ENCODE results near the gene ANKRD33B. TPM values are rescaled to one million over a fixed set of nuclear protein-coding genes. Genes with fewer than 3 reads are reported as not detected.
"Not testable (repeated sequence)": the region's sequence is repeated elsewhere in the genome, so short reads cannot be mapped to it uniquely, and the experiment has no call there.

Gene ANKRD33B
- total RNA-seq, 4 donors from 2014 or later: 16.7 to 27.0 (median 24.8) TPM

- TF ChIP-seq CTCF (IDR thresholded peaks at IDR 0.05): no peak
- no peak for TF ChIP-seq POLR2A (IDR thresholded peaks at IDR 0.05)
- no peak for TF ChIP-seq EP300 (IDR thresholded peaks at IDR 0.05)
- TF ChIP-seq POLR2AphosphoS5 (IDR thresholded peaks at IDR 0.05): no peak
- Histone ChIP-seq H3K4me1 (peaks cover 38% of the 10 kb centered on the region), H3K9me3 (no peaks in the 10 kb centered on the region), H3K36me3 (no peaks in the 10 kb centered on the region), H3K4me3 (no peak overlapping the region), H3K27me3 (no peaks in the 10 kb centered on the region), H3K27ac (no peak overlapping the region)
- 90% methylated on average over 6 of the region's 6 CpGs for whole genome bisulfite sequencing
- DNase-seq (ENCODE audit: low spot score in 2 of 2): peak in 1 of 2 donors; percentile 35
Measured at GRCh38 chr5:10604975-10605374, 41.1 kb downstream of the ANKRD33B start.

DNA sequence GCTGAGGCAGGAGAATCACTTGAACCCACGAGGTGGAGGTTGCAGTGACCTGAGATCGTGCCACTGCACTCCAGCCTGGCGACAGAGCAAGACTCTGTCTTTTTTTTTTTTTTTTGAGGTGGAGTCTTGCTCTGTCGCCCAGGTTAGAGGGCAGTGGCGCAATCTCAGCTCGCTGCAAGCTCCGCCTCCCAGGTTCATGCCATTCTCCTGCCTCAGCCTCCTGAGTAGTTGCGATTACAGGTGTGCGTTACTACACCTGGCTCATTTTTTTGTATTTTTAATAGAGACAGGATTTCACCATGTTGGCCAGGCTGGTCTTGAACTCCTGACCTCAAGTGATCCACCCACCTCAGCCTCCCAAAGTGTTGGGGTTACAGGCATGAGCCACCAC, 42.8 kb downstream of the ANKRD33B start:
- H3K4me3 ChIP-seq; H3K9me3 ChIP-seq; H3K36me3 ChIP-seq; DNase-seq (ENCODE audit: low spot score in 2 of 2); H3K27me3 ChIP-seq; H3K27ac ChIP-seq: not testable (repeated sequence)
- H3K4me1 ChIP-seq: peaks cover 23% of the 10 kb centered on the region
- WGBS: 92% methylated on average over 9 of the region's 9 CpGs

DNA sequence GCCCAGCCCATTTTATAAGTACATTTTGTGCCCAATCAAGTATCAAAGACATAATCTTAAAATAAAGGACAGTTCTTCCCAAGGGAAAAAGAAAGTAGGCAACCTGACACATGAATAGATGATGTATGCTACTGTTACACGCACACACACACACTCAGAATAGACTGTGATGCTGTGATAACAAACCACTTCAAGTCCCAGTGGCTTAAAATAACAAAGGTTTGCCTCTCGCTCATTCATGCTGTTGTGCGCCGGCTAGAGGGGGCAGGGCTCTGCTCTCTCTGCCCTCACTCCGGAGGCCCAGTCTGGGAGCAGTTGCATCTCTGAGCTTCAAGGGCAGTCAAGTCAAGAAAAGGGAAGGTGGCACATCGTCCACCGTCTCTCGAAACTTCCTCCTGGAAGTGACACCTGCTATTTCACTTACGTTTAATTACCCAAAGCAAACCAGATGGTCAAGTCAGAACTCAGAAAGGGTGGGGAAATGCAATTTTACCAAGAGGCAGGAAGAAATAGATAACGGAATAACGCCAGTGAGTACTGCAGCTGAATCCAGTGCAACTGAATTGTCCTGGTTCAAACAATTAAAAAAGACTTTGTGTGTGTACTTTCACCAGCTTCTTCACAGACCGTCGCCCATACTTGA, 43.3 kb downstream of the ANKRD33B start:
- 71% methylated on average over 13 of the region's 13 CpGs for WGBS
- peak overlapping the region; percentile 53 for H3K27ac ChIP-seq
- peak in 1 of 2 donors; percentile 52 for DNase-seq (ENCODE audit: low spot score in 2 of 2)
- H3K4me3 ChIP-seq: no peak overlapping the region
- TF ChIP-seq POLR2AphosphoS5 (IDR thresholded peaks at IDR 0.05) (no peak), CTCF (IDR thresholded peaks at IDR 0.05) (no peak), POLR2A (IDR thresholded peaks at IDR 0.05) (no peak), EP300 (IDR thresholded peaks at IDR 0.05) (no peak)
- H3K36me3 ChIP-seq: no peaks in the 10 kb centered on the region
- H3K4me1 ChIP-seq: peaks cover 18% of the 10 kb centered on the region
- H3K9me3 ChIP-seq: no peaks in the 10 kb centered on the region
- no peaks in the 10 kb centered on the region for H3K27me3 ChIP-seq

GRCh38 chr5:10607666-10608073, 43.8 kb downstream of the ANKRD33B start:
- Histone ChIP-seq H3K27me3 (no peaks in the 10 kb centered on the region), H3K9me3 (no peaks in the 10 kb centered on the region), H3K4me1 (peaks cover 14% of the 10 kb centered on the region), H3K27ac (peak overlapping the region; percentile 53), H3K4me3 (no peak overlapping the region), H3K36me3 (no peaks in the 10 kb centered on the region)
- WGBS: 67% methylated on average over 5 of the region's 5 CpGs
- TF ChIP-seq CTCF (IDR thresholded peaks at IDR 0.05): peak in 1 of 2 donors; percentile 25
- TF ChIP-seq EP300 (IDR thresholded peaks at IDR 0.05): no peak
- peak in 1 of 2 donors; percentile 78 for DNase-seq (ENCODE audit: low spot score in 2 of 2)

GRCh38 chr5:10608081-10608480, 44.2 kb downstream of the ANKRD33B start:
- DNase-seq (ENCODE audit: low spot score in 2 of 2): peak in 1 of 2 donors; percentile 47
- H3K4me3 ChIP-seq, H3K9me3 ChIP-seq, H3K27me3 ChIP-seq, H3K36me3 ChIP-seq: not testable (repeated sequence)
- Histone ChIP-seq H3K27ac (peak overlapping the region; percentile 53), H3K4me1 (peaks cover 14% of the 10 kb centered on the region)
- WGBS: 71% methylated on average over 9 of the region's 9 CpGs

DNA sequence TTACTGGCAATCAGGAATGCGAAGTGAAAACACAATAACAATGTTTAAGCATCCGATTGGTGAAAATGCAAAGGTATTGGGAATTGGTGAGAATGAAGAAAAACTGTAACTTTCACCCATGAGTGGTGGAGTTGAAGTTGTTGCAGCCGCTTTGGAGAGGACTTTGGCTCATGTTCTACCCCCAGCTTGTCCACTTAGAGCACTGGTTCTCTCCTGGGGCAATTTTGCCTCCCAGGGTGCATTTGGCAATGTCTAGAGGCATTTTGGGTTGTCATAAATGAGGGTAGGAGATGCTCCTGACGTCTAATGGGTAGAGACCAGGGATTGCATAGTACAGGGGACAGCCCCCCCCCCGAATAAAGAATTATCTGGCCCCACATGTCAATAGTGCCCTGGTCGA, 46.2 kb downstream of the ANKRD33B start:
- no peak for TF ChIP-seq POLR2AphosphoS5 (IDR thresholded peaks at IDR 0.05)
- TF ChIP-seq CTCF (IDR thresholded peaks at IDR 0.05): no peak
- TF ChIP-seq POLR2A (IDR thresholded peaks at IDR 0.05): no peak
- no peak for TF ChIP-seq EP300 (IDR thresholded peaks at IDR 0.05)
- DNase-seq (ENCODE audit: low spot score in 2 of 2): no peak
- WGBS: 90% methylated on average over 6 of the region's 6 CpGs

More for the DNA sequence above, 46.2 kb downstream of the ANKRD33B start:
- H3K27me3 ChIP-seq: no peaks in the 10 kb centered on the region
- peaks cover 14% of the 10 kb centered on the region for H3K4me1 ChIP-seq
- no peak overlapping the region for H3K4me3 ChIP-seq
- no peaks in the 10 kb centered on the region for H3K9me3 ChIP-seq
- H3K27ac ChIP-seq: no peak overlapping the region
- no peaks in the 10 kb centered on the region for H3K36me3 ChIP-seq

Data from suprapubic skin (tissue), 4 donors.